Endothelial cell (in vitro differentiated cells): Measurements from ENCODE around the gene SIRT7. TPM values are rescaled to one million over a fixed set of nuclear protein-coding genes. Genes with fewer than 3 reads are reported as not detected.

Experiments used
- DNase-seq: peaks from one replicate; pipeline ENCODE4 v3.0.0; 2021; ENCODE audit warnings: low spot score
- H3K27ac Mint-ChIP-seq: one replicate; pipeline ENCODE4 v1.8.0; 2021; ENCODE audit warnings: mixed read lengths, inconsistent platforms; ENCODE audit not compliant: unreplicated experiment
- H3K27me3 Mint-ChIP-seq: one replicate; pipeline ENCODE4 v1.8.0; 2021; ENCODE audit warnings: mild to moderate bottlenecking, moderate library complexity, mixed read lengths, inconsistent platforms; ENCODE audit not compliant: unreplicated experiment
- H3K36me3 Mint-ChIP-seq: one replicate; pipeline ENCODE4 v1.8.0; 2021; ENCODE audit warnings: mild to moderate bottlenecking, low read depth, mixed read lengths, inconsistent platforms; ENCODE audit not compliant: unreplicated experiment
- H3K4me1 Mint-ChIP-seq: one replicate; pipeline ENCODE4 v1.8.0; 2021; ENCODE audit warnings: mild to moderate bottlenecking, mixed read lengths, inconsistent platforms; ENCODE audit not compliant: unreplicated experiment
- H3K4me3 Mint-ChIP-seq: one replicate; pipeline ENCODE4 v1.8.0; 2021; ENCODE audit warnings: mild to moderate bottlenecking, mixed read lengths, inconsistent platforms; ENCODE audit not compliant: unreplicated experiment
- H3K9me3 Mint-ChIP-seq: one replicate; pipeline ENCODE4 v1.8.0; 2021; ENCODE audit warnings: mixed read lengths, inconsistent platforms; ENCODE audit not compliant: unreplicated experiment
- total RNA-seq: library from RNA; stranded (reverse); fragmentation: NEBNext Ultra II Directional; extraction: Animal tissue kit (Norgen Biotek cat#: 25700); gene quantifications from one replicate; pipeline ENCODE4 v1.2.1, GENCODE V29; 2021; ENCODE audit not compliant: unreplicated experiment
- TF ChIP-seq, protein P1 (sequence below): fragments of 200-600 bp; sonication (generic); IDR thresholded peaks from one replicate; pipeline ENCODE4 v1.5.0; 2021; ENCODE audit warnings: antibody characterized with exemption; ENCODE audit not compliant: unreplicated experiment

Gene SIRT7
- total RNA-seq, 1 donor from 2014 or later: 14.4 TPM

DNA sequence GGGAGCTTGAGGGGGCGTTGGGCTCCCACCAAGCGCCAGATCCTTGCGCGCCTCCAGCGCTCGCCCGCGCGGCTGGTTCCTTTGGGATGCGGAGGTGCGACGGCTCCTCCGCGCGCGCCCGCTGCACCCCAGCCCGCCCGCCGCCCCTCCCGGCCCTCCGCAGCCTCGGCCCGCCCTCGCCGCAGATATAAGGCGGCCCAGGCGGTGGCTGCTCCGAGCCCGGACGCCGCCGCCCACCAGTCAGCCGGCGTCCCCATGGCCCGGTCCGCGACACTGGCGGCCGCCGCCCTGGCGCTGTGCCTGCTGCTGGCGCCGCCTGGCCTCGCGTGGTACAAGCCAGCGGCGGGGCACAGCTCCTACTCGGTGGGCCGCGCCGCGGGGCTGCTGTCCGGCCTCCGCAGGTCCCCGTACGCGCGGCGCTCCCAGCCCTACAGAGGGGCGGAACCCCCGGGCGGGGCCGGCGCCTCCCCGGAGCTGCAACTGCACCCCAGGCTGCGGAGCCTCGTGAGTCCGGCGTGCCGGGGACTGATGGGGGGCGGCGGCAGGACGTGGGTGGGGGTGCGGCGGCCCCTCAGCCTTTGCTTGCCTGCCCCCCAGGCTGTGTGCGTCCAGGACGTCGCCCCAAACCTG is 15.8 kb downstream of the SIRT7 start, which contains the start of gene NPB:
Gene NPB, plus strand, starts transcription at position 216 of the 630 bp plus-strand sequence. Its CDS starts 40 bp downstream, at position 256.
- TF ChIP-seq, protein P1, sequence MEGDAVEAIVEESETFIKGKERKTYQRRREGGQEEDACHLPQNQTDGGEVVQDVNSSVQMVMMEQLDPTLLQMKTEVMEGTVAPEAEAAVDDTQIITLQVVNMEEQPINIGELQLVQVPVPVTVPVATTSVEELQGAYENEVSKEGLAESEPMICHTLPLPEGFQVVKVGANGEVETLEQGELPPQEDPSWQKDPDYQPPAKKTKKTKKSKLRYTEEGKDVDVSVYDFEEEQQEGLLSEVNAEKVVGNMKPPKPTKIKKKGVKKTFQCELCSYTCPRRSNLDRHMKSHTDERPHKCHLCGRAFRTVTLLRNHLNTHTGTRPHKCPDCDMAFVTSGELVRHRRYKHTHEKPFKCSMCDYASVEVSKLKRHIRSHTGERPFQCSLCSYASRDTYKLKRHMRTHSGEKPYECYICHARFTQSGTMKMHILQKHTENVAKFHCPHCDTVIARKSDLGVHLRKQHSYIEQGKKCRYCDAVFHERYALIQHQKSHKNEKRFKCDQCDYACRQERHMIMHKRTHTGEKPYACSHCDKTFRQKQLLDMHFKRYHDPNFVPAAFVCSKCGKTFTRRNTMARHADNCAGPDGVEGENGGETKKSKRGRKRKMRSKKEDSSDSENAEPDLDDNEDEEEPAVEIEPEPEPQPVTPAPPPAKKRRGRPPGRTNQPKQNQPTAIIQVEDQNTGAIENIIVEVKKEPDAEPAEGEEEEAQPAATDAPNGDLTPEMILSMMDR: no peak
- no peaks in the 10 kb centered on the region for H3K4me1 Mint-ChIP-seq
- no peaks in the 10 kb centered on the region for H3K9me3 Mint-ChIP-seq
- H3K4me3 Mint-ChIP-seq: no peak within 1 kb of the TSS
- peaks cover 14% of the 10 kb centered on the region for H3K27me3 Mint-ChIP-seq
- no peak for DNase-seq
- peaks cover 16% of the 10 kb centered on the region for H3K36me3 Mint-ChIP-seq
- no peak within 1 kb of the TSS for H3K27ac Mint-ChIP-seq

DNA sequence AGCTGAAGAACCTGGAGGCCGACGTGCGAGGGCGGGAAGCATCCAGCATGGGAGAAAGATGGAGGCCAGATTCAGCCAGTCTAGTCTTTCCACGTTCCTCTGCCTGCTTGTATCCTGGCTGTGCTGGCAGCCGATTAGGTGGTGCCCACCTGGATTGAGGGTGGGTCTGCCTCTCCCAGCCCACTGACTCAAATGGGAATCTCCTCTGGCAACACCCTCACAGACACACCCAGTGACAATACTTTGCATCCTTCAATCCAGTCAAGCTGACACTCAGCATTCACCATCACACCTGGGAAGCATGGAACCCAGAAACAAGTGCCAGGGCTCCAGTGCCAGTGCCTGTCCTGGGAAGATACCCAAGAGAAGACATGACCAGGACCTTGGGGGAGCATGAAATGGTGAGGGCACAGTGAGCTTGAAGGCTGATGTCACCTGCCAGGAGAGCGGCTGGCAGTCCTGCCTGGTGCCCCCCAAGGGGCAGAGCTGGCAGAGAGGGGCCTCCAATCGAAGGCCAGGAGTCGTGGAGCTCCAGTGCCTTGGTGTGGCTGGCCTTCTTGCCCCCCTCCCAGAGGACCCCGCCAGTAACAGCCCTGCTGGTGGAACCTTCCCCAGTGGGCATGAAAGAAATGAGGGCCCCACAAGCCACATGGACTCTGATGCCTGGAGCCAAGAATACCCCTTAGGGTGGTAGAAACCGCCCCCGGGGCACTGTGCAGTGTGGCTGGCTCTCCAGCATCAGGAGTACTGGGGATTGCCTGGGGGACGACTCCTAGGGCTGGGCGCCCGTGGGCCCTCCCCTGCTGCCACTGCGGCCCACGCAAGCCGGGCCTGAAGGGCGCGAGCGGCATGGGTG is 16.6 kb downstream of the SIRT7 start:
- H3K27me3 Mint-ChIP-seq: peaks cover 14% of the 10 kb centered on the region
- TF ChIP-seq, protein P1: no peak
- peaks cover 16% of the 10 kb centered on the region for H3K36me3 Mint-ChIP-seq
- H3K9me3 Mint-ChIP-seq: no peaks in the 10 kb centered on the region
- H3K4me3 Mint-ChIP-seq: no peak overlapping the region
- H3K4me1 Mint-ChIP-seq: no peaks in the 10 kb centered on the region
- H3K27ac Mint-ChIP-seq: no peak overlapping the region
- no peak for DNase-seq

DNA sequence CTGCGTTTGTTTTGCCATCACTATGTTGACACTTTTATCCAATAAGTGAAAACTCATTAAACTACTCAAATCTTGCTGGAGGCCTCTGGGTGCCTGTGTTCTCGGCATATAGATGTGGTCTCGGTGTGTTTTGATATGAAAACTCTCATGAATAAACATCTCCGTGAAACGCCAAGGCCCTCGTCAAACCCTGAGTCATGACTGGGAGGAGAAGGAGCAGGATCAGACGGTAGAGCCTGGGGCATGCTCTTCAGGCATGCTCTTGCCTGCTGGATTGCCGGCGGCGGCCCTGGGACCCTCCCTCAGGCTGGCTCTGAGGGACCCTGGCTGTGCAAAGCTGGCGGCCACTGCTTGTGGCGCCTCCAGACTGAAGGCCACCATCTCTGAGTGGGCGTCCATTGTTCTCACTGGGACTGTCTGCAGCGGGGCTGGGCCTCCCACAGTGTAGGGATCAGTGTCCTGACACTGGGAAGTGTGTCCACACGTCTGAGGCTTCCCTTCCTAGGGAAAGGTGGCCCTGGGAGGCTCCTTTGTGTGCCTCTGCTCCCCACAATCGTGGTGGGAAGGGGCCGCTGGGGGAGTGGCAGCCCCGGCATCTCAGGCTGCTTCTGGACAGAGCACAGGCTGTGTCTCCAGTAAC is 17.7 kb downstream of the SIRT7 start:
- peak overlapping the region; percentile 74 for H3K4me3 Mint-ChIP-seq
- H3K27ac Mint-ChIP-seq: no peak overlapping the region
- no peaks in the 10 kb centered on the region for H3K9me3 Mint-ChIP-seq
- TF ChIP-seq, protein P1: no peak
- H3K4me1 Mint-ChIP-seq: no peaks in the 10 kb centered on the region
- peaks cover 18% of the 10 kb centered on the region for H3K36me3 Mint-ChIP-seq
- H3K27me3 Mint-ChIP-seq: peaks cover 14% of the 10 kb centered on the region
- DNase-seq: no peak

DNA sequence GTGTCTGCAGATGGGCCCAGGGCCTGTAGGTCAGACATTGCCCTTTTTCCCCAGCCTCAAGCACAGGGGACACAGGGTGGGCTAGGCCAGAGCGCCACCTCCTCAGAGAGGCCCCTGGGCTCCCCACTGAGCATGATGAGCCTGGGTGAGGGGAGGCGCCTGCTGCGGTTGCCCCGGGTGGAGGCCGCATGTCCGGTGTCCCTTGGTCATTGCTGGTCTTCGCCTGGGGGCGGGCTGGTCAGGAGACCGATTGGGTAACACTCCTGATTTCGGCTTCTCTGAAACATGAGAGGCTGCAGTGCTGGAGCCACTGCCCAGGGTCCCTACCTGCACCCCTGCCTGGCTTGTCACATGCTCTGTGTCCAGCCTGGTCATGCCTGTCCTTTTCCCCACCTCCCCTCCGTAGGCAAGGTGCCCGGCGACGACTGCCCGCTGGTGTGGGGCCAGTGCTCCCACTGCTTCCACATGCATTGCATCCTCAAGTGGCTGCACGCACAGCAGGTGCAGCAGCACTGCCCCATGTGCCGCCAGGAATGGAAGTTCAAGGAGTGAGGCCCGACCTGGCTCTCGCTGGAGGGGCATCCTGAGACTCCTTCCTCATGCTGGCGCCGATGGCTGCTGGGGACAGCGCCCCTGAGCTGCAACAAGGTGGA is 18.3 kb downstream of the SIRT7 start:
- H3K9me3 Mint-ChIP-seq: no peaks in the 10 kb centered on the region
- TF ChIP-seq, protein P1: no peak
- no peaks in the 10 kb centered on the region for H3K4me1 Mint-ChIP-seq
- DNase-seq: no peak
- H3K27me3 Mint-ChIP-seq: peaks cover 14% of the 10 kb centered on the region
- no peak overlapping the region for H3K27ac Mint-ChIP-seq
- peaks cover 21% of the 10 kb centered on the region for H3K36me3 Mint-ChIP-seq
- no peak overlapping the region for H3K4me3 Mint-ChIP-seq
